Esophagus squamous epithelium (tissue), 4 donors: ENCODE measurements around the gene RPL5.

Source experiments
- POLR2A ChIP-seq, 4 donors: fragments of 450-650 bp; IDR thresholded peaks; one replicate each; pipeline ENCODE4 v1.6.1; 2017; ENCODE audit warnings: antibody characterized with exemption in 4 of 4, mild to moderate bottlenecking in 4 of 4, moderate library complexity in 3 of 4
- TF ChIP-seq, protein P1 (sequence below), 6 experiments: fragments of 450-650 bp in 4 of 6; fragments of 200-600 bp in 2 of 6; sonication (generic) in 2 of 6; IDR thresholded peaks; one replicate each; pipeline ENCODE4 v1.5.1; 2016 to 2019; ENCODE audit warnings: antibody characterized with exemption in 6 of 6, mild to moderate bottlenecking in 4 of 6, moderate library complexity in 4 of 6

DNA sequence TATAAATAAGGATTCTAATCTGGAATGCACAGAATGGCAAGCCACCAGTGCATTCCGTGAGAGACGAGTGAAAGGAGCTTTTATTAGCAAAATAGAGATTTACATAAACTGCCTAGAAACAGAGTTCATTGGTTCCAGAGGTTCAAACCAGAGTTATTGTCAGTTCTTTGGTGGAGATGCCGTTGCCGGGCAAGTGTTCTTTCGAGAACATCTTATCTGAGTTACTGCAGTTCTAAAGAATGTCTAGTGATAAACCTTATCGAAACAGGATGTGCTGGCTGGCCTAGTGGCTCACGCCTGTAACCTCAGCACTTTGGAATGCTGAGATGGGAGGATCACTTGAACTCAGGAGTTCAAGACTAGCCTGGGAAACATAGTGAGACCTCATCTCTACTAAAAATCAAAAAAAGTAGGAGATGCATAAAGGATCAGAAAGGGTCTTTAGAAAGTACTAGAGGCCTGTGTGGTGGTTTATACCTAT, 27.1 kb upstream of the RPL5 start:
- TF ChIP-seq, protein P1, sequence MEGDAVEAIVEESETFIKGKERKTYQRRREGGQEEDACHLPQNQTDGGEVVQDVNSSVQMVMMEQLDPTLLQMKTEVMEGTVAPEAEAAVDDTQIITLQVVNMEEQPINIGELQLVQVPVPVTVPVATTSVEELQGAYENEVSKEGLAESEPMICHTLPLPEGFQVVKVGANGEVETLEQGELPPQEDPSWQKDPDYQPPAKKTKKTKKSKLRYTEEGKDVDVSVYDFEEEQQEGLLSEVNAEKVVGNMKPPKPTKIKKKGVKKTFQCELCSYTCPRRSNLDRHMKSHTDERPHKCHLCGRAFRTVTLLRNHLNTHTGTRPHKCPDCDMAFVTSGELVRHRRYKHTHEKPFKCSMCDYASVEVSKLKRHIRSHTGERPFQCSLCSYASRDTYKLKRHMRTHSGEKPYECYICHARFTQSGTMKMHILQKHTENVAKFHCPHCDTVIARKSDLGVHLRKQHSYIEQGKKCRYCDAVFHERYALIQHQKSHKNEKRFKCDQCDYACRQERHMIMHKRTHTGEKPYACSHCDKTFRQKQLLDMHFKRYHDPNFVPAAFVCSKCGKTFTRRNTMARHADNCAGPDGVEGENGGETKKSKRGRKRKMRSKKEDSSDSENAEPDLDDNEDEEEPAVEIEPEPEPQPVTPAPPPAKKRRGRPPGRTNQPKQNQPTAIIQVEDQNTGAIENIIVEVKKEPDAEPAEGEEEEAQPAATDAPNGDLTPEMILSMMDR (IDR thresholded peaks at IDR 0.05): no peak
- no peak for TF ChIP-seq POLR2A (IDR thresholded peaks at IDR 0.05)
